Gastroesophageal sphincter (tissue), 4 donors: ENCODE data around the gene MINDY4. TPM values are rescaled to one million over a fixed set of nuclear protein-coding genes. Genes with fewer than 3 reads are reported as not detected.

ENCODE experiments used
- ATAC-seq: fragments of 150-250 bp; one replicate; pipeline ENCODE4 v1.9.1; 2016; ENCODE audit warnings: mild to moderate bottlenecking, moderate library complexity
- H3K27ac ChIP-seq, 4 donors: fragments of 200-600 bp; sonication (generic) in 3 of 4; 1 replicate in 3 of 4; 2 replicates in 1 of 4; pipeline ENCODE4 v1.5.1; 2016 to 2019
- H3K27me3 ChIP-seq: fragments of 200-600 bp; sonication (generic); one replicate; pipeline ENCODE4 v1.5.1; 2019
- H3K36me3 ChIP-seq, 2 donors: fragments of 200-600 bp; sonication (generic); one replicate each; pipeline ENCODE4 v1.5.1; 2019; ENCODE audit warnings: control low read depth in 1 of 2
- H3K4me1 ChIP-seq, 3 donors: fragments of 200-600 bp; sonication (generic); 1 replicate in 2 of 3; 2 replicates in 1 of 3; pipeline ENCODE4 v1.5.1; 2016 to 2019; ENCODE audit warnings: control low read depth in 2 of 3
- H3K4me3 ChIP-seq, 2 donors: fragments of 200-600 bp; sonication (generic); one replicate each; pipeline ENCODE4 v1.5.1; 2019; ENCODE audit warnings: mild to moderate bottlenecking in 1 of 2, moderate library complexity in 1 of 2
- H3K9me3 ChIP-seq, 3 donors: fragments of 200-600 bp; sonication (generic); one replicate each; pipeline ENCODE4 v1.5.1; 2017 to 2019; ENCODE audit warnings: control low read depth in 2 of 3
- EP300 ChIP-seq: sonication (generic); formaldehyde crosslinking; IDR thresholded peaks from one replicate; pipeline ENCODE4 v1.6.1; 2017; ENCODE audit warnings: antibody characterized with exemption, mild to moderate bottlenecking
- POLR2A ChIP-seq, 2 donors: fragments of 450-650 bp; IDR thresholded peaks; one replicate each; pipeline ENCODE4 v1.6.1; 2017; ENCODE audit warnings: antibody characterized with exemption in 2 of 2, mild to moderate bottlenecking in 2 of 2, moderate library complexity in 1 of 2
- POLR2AphosphoS5 ChIP-seq: sonication (generic); formaldehyde crosslinking; IDR thresholded peaks from one replicate; pipeline ENCODE4 v1.6.1; 2017; ENCODE audit warnings: antibody characterized with exemption
- WGBS, 2 donors: methylation state at CpG; one replicate each; pipeline ENCODE4 v1.1.5; 2018; ENCODE audit warnings: low coverage in 1 of 2; 5-methylcytosine and 5-hydroxymethylcytosine counted together
- total RNA-seq, 4 donors: library from RNA; depleted of rRNA; stranded (reverse); fragments of >200 nt; gene quantifications; one replicate each; pipeline ENCODE4 v1.1.0, GENCODE V29; 2016
- TF ChIP-seq, protein P1 (sequence below), 4 experiments: fragments of 200-600 bp in 2 of 4; fragments of 450-650 bp in 2 of 4; sonication (generic) in 1 of 4; IDR thresholded peaks; one replicate each; pipeline ENCODE4 v1.5.1; 2017 to 2019; ENCODE audit warnings: antibody characterized with exemption in 4 of 4, mild to moderate bottlenecking in 2 of 4, moderate library complexity in 2 of 4

The MINDY4 gene
- total RNA-seq, 4 donors from 2014 or later, result 5.6 to 31.8 (median 20.4) TPM

DNA sequence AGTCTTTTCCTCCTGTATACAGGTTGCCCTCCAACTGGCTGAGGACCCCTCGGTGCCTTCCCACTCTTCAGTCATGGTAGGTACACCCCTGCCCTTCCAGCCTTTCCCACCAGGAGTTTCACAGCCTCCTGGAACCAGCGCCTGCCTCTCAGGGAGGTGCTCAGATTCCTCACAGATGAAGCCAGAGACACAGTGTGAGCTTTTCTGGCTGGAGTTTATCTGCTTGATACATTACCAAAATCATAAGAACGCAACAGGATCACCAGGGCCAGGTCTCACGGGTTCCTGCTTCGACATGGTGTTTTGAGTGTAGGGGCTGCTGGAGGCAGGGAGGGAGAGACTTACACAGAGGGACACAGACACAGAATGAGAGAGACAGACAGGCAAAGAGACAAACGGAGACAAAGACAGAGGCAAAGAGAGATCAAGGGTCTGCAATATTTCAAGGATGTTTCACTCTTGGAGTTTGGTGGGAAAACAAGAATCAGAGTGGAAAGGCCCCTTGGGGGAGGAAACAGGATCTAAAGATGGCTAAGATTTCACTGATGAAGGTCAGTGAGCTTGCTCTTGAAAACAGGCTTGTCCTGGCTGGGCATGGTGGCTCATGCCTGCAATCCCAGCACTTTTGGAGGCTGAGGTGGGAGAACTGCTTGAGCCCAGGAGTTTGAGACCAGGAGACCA lies 25.8 kb upstream of the MINDY4 start:
- H3K36me3 ChIP-seq, result no peaks in the 10 kb centered on the region
- peaks cover 0 to 17% (median 3%) of the 10 kb centered on the region in 3 donors for H3K4me1 ChIP-seq
- H3K4me3 ChIP-seq, result no peak overlapping the region
- no peak for ATAC-seq
- WGBS, 2 donors, result 56 to 68% methylated on average over 2 to 5 of the region's 6 CpGs
- TF ChIP-seq, protein P1, sequence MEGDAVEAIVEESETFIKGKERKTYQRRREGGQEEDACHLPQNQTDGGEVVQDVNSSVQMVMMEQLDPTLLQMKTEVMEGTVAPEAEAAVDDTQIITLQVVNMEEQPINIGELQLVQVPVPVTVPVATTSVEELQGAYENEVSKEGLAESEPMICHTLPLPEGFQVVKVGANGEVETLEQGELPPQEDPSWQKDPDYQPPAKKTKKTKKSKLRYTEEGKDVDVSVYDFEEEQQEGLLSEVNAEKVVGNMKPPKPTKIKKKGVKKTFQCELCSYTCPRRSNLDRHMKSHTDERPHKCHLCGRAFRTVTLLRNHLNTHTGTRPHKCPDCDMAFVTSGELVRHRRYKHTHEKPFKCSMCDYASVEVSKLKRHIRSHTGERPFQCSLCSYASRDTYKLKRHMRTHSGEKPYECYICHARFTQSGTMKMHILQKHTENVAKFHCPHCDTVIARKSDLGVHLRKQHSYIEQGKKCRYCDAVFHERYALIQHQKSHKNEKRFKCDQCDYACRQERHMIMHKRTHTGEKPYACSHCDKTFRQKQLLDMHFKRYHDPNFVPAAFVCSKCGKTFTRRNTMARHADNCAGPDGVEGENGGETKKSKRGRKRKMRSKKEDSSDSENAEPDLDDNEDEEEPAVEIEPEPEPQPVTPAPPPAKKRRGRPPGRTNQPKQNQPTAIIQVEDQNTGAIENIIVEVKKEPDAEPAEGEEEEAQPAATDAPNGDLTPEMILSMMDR (IDR thresholded peaks at IDR 0.05), result no peak
- no peak for TF ChIP-seq EP300
- TF ChIP-seq POLR2A (IDR thresholded peaks at IDR 0.05), result no peak
- TF ChIP-seq POLR2AphosphoS5, result no peak
- no peak overlapping the region for H3K27ac ChIP-seq
- no peaks in the 10 kb centered on the region for H3K9me3 ChIP-seq
- no peaks in the 10 kb centered on the region for H3K27me3 ChIP-seq

DNA sequence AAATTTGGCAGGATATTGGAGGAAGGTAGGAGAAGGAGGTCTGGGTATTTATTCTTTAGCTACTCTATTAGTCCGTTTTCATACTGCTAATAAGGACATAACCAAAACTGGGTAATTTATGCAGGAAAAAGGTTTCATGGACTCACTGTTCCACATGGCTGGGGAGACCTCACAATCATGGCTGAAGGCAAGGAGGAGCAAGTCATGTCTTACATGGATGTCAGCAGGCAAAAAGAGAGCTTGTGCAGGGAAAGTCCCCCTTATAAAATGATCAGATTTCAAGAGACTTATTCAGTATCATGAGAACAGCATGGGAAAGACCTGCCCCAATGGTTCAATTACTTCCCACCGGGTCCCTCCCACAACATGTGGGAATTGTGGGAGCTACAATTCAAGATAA lies 21.2 kb upstream of the MINDY4 start:
- no peak for ATAC-seq
- TF ChIP-seq POLR2A (IDR thresholded peaks at IDR 0.05), result no peak
- no peak for TF ChIP-seq EP300
- TF ChIP-seq POLR2AphosphoS5, result no peak
- TF ChIP-seq, protein P1 (IDR thresholded peaks at IDR 0.05), result no peak
- 71 to 100% methylated on average over 1 of the region's 2 CpGs for WGBS, 2 donors
- peaks cover 0 to 58% (median 20%) of the 10 kb centered on the region in 3 donors for H3K4me1 ChIP-seq
- no peaks in the 10 kb centered on the region for H3K9me3 ChIP-seq
- peak overlapping the region; percentile 34 to 92 (median 89) for H3K27ac ChIP-seq
- no peaks in the 10 kb centered on the region for H3K27me3 ChIP-seq
- no peak overlapping the region for H3K4me3 ChIP-seq
- peaks cover 0 to 10% of the 10 kb centered on the region in 2 donors for H3K36me3 ChIP-seq

DNA sequence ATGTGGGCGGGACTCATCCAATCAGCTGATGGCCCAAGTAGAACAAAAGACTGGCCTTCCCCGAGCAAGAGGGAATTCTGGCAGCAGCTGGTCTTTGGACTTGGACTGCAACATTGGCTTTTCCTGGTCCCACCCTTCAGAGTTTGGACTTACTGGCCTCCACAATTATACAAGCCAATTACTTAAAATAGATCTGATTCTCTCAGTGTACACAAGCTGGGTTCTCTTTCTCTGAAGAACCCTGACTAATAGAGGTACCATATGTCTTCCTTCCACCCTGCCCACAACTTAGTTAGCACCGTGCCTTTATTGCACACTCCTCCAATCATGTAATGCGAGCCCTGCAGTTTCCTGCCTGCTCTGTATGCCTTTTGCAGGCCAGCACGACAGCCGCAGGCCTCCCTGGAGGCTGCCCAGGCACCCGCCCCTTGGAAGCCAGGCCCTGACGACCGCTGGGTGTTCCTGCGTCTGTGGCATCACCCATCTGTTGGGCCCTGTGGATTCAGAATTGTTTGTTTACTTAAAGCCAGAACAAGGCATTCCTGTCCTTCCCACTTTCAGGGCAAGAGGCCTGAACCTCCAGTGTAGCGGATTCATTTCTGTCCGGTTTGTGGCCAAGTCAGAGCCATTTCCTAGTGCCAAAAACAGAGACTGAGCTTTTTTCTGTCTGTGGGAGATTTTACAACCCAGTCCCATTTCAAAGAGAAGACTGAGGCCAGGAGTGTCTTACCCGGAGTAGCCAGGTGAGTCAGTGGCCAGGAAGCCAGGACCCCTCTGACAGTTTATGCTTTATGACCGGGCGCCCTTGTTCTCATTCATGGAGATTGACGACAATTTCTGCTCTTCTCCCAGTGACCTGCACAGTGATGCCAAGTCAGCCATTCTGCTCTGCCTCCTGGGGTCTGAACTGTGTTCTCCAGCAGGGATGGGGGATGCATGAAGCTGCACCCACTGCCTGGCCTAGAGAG lies 20.2 kb upstream of the MINDY4 start:
- Histone ChIP-seq H3K9me3 (no peaks in the 10 kb centered on the region), H3K27ac (peak overlapping the region; percentile 66 to 92 (median 89)), H3K4me3 (peak overlapping the region in 1 of 2 donors; percentile 55), H3K27me3 (no peaks in the 10 kb centered on the region), H3K36me3 (peaks cover 0 to 15% of the 10 kb centered on the region in 2 donors), H3K4me1 (peaks cover 0 to 61% (median 29%) of the 10 kb centered on the region in 3 donors)
- peak; percentile 80 for ATAC-seq
- TF ChIP-seq, protein P1 (IDR thresholded peaks at IDR 0.05), result no peak
- TF ChIP-seq POLR2A (IDR thresholded peaks at IDR 0.05) (no peak), POLR2AphosphoS5 (peak; percentile 69)
- 3% methylated on average over 10 of the region's 16 CpGs; no CpG with 5 or more reads in 1 of the 2 donors for WGBS, 2 donors

DNA sequence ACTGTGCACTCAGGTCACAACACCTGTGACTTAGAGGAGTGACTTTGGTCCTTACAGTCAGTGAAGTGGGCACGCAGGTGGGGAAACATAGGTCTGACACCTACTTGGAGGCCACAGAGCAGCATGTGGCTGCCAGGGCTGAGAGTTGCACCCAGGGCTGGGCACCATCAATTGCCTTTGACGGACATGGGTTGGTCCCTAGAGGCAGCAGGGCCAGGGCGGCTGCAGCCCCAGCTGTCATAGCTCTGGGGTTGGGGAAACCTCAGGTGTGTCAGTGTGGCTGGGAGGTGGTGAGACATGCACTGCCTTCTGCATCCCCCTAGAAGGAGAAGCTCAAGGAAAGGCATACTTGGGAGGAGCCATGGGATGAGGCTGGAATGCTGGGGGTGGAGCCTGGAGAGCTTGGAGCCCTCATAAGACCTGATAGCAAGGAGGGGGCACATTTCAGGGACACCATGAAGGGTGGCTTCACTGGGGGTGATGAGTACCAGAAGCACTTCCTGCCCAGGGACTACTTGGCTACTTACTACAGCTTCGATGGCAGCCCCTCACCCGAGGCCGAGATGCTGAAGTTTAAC lies 19.4 kb upstream of the MINDY4 start, which contains the start of gene INMT:
Gene INMT (plus strand): TSS at position 440 of the 578 bp plus-strand sequence. CDS start 16 bp downstream, at position 456.
- TF ChIP-seq POLR2A (IDR thresholded peaks at IDR 0.05), result peak; percentile 23 to 39
- TF ChIP-seq EP300, result no peak
- TF ChIP-seq, protein P1 (IDR thresholded peaks at IDR 0.05), result no peak
- TF ChIP-seq POLR2AphosphoS5, result peak; percentile 57
- Histone ChIP-seq H3K4me1 (peaks cover 0 to 67% (median 31%) of the 10 kb centered on the region in 3 donors), H3K36me3 (peaks cover 0 to 15% of the 10 kb centered on the region in 2 donors), H3K9me3 (no peaks in the 10 kb centered on the region), H3K27me3 (no peaks in the 10 kb centered on the region), H3K27ac (peak within 1 kb of the TSS; percentile 66 to 92 (median 89)), H3K4me3 (peak within 1 kb of the TSS; percentile 34 to 55)
- 26 to 100% methylated on average over 2 to 3 of the region's 6 CpGs for WGBS, 2 donors
- peak; percentile 26 for ATAC-seq
